HS-27A (cell line): Measurements from ENCODE around the gene RP9.

Source experiments
- DNase-seq: peaks from one replicate; pipeline ENCODE4 v3.0.0-alpha.2; 2012; ENCODE audit warnings: low read depth, missing footprints

RP9 gene

GRCh38 chr7:33062782-33063443 lies 46.3 kb downstream of the RP9 start:
- peak; percentile 72 for DNase-seq

- peak; percentile 15 for DNase-seq
Measured at GRCh38 chr7:33062023-33062781, 47.0 kb downstream of the RP9 start, which contains the start of gene NT5C3A. Gene NT5C3A (minus strand): TSS chr7:33062776. CDS start chr7:33062705, 71 bp downstream.

- no peak for DNase-seq
Measured at GRCh38 chr7:33061282-33061937, 47.8 kb downstream of the RP9 start.

GRCh38 chr7:33059635-33060034 lies 49.6 kb downstream of the RP9 start:
- DNase-seq, result no peak

GRCh38 chr7:33055158-33055557 lies 54.0 kb downstream of the RP9 start:
- no peak for DNase-seq

GRCh38 chr7:33054261-33054964 lies 54.8 kb downstream of the RP9 start:
- no peak for DNase-seq

GRCh38 chr7:33053721-33054120 lies 55.5 kb downstream of the RP9 start:
- no peak for DNase-seq

GRCh38 chr7:33050535-33051318 lies 58.5 kb downstream of the RP9 start:
- DNase-seq, result no peak

GRCh38 chr7:33048704-33049103 lies 60.5 kb downstream of the RP9 start:
- no peak for DNase-seq

- DNase-seq, result no peak
Measured at GRCh38 chr7:33048257-33048656, 60.9 kb downstream of the RP9 start.

- DNase-seq, result no peak
Measured at GRCh38 chr7:33044986-33045385, 64.2 kb downstream of the RP9 start.
